Stimulated activated CD4-positive, alpha-beta T cell treated with anti-CD3 and anti-CD28 coated beads, Interleukin-2, amount 100 ng/mL, for 4 hours (primary cell): ENCODE measurements around the gene HGS.

Experiments
- DNase-seq: peaks from one replicate; pipeline ENCODE4 v3.0.0-alpha.2; 2020; ENCODE audit warnings: low read depth

Gene HGS

DNA sequence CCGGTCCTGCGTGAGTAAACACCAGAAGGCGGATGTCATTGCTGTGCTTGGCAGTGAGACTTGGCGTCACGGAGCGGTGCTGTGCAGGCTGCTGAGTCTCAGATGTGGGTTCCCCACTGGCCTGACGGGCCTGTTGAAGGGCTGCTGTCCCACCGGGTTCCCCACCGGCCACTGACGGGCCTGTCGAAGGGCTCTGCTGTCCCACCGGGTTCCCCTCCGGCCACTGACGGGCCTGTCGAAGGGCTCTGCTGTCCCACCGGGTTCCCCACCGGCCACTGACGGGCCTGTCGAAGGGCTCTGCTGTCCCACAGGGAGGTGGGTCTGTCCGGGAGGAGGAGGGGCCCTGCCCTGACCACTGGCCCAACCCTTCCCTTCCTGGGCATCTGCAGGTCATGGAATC lies 2.8 kb downstream of the HGS start:
- no peak for DNase-seq

DNA sequence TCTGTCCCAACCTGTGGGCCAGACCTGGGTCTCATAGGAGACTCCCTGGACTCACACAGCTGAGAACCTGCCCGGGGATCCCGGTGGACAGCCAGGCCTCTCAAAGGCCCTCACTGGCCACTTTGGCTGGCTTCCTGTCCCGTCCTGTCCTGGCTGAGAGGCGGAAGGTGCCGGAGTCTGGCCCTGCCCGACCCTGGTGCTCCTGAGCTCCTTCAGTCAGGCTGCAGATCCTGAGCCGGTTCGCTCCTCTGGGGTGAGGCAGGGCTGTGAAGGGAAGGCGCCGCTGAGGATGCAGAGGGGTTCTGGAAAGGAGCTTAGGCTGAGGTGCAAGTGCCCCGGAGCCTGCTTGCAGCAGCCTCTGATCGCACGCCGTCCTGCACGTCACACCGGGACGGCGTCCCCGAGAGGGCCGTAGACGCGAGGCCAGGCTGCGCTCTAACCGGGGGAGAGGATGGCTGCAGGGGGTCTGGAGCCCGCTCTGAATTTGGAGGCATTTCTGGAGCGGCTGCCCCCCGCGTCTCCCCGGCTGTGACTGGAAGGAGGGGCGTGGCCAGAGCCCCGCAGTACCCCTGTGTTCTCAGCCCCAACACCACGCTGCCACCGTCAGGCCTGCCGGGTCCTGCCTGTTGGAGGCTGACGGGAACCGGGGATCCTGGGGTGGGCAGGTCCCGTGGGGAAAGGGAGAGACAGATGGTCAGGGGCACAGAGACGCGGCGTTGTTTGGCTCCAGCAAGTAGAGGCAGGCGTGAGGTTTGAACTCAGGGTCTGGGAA lies 4.1 kb downstream of the HGS start:
- DNase-seq, result no peak

DNA sequence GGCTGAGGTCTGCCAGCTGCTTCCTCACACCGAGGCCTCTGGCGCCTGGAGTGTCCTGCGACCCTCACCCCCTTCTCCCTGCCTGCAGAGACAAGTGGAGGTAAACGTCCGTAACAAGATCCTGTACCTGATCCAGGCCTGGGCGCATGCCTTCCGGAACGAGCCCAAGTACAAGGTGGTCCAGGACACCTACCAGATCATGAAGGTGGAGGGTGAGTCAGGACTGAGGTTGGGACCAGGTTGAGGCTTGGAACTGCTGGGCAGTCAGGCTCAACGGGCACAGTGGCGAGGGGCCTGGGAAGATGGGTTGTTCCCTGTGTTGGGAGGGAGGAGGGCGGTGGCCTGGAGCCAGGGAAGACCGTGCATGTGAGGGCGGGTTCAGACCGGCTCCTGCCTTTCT lies 4.8 kb downstream of the HGS start:
- DNase-seq, result no peak

DNA sequence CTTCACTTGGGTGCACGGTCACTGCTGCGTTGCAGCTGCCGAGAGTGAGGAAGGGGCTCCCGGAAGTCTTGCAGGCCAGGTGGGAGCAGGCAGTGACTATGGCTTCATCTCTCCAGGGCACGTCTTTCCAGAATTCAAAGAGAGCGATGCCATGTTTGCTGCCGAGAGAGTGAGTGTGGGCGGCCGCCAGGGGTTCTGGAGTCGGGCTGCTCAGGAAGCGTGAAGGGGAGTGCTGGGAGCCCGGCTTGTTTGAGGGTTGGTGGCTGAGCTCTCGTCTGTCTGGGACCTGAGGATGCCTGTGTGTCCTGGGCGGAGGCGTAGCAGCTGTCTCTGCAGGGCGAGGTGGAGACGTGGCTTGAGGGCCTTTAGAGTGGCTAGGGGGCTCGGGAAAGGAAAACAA lies 6.3 kb downstream of the HGS start:
- no peak for DNase-seq

DNA sequence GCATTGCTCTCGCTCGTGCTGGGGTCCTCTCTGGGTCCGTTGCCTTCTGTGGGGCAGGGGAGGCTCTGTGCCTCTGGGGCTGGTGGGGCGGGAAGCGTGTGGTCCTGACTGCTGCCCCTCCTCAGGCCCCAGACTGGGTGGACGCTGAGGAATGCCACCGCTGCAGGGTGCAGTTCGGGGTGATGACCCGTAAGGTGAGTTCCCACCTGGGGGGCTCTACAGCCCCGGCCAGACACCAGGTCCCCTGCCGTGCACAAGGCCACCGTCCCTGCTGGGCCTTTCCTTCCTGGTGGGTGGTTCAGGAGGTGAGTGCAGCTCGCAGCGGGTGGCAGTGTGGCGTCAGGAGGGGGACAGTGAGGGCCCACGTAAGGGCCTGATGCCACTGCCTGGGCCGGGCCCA lies 6.7 kb downstream of the HGS start:
- DNase-seq, result no peak

DNA sequence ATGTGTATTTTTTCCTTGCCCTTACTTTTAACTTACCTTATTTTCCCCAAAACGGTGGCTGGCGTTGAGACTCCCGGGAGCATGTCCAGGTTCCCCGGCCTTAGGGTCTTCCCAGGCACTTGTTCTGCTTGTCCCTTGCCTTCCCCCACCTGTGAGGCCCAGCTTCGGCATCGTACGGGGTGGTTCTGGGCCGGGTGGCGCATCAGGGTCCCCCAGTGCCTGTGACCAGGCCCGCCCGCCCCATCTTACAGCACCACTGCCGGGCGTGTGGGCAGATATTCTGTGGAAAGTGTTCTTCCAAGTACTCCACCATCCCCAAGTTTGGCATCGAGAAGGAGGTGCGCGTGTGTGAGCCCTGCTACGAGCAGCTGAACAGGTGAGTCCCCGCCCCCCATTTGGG lies 7.4 kb downstream of the HGS start:
- DNase-seq, result no peak

DNA sequence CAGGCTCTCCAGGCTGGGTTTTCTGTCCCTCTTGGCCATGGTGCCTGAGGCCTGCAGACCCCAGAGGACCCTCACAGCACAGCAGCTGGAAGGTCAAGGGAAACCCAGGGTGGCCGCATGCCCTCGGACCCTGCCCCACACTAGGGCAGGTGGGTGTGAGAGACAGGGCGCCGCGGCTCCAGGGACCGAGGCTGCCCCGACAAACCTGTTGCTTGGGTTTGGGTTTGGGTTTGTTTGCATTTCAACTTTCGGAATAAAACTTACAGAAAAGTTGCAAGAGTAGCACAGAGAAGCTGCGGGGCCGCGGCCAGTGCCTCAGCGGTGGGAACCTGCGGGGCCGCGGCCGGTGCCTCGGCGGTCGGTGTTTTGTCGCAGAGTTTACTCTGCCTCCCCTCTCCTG lies 7.8 kb downstream of the HGS start:
- no peak for DNase-seq

DNA sequence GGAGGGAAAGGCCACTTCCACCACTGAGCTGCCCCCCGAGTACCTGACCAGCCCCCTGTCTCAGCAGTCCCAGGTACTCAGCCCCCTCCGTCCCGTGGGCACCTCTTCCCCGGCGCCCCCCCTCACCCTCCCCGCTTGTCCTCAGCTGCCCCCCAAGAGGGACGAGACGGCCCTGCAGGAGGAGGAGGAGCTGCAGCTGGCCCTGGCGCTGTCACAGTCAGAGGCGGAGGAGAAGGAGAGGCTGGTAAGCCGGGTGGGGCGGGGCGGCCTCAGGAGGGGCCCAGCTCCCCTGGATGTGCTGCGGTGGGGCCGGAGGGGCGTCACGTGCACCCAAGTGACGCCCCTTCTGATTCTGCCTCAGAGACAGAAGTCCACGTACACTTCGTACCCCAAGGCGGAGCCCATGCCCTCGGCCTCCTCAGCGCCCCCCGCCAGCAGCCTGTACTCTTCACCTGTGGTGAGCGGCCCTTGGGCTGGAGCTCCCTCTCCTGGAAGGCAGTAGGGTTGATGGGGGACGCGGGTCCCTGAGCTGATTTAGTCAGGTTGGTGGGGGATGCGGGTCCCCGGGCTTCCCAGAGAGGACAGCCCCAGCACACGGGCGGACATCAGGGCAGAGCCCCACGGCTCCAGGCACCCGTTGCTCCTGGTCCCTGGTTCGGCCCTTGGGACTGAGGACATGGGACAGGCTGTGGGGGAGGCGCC lies 9.8 kb downstream of the HGS start:
- no peak for DNase-seq

DNA sequence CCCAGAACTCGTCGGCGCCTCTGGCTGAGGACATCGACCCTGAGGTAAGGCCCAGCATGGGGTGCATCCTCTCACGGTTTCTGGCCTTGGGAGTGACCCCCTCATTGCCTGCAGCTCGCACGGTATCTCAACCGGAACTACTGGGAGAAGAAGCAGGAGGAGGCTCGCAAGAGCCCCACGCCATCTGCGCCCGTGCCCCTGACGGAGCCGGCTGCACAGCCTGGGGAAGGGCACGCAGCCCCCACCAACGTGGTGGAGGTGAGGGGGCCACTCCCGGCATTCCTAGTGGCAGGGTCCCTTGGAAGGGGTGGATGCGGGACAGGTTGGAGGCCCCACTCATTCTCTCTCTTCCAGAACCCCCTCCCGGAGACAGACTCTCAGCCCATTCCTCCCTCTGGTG lies 11.0 kb downstream of the HGS start:
- no peak for DNase-seq

DNA sequence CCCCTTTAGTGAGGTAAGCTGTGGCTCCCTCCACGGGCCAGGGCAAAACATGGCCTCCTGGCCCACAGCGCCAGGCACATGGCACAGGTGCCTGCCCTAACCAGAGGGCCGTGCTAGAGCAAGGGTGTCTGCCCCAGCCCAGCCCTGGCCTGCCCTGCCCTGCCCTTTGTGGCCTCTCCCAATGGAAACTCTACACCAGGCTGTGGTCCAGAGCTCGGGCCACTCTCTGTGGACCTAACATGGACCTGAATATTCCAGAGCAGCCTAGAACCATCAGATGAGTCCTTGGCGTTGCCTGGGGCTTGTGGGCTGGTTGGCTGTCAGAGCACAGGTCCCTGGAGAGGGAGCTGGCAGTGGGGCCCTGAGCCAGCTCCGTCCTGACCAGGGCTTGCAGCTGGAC lies 11.4 kb downstream of the HGS start:
- DNase-seq, result no peak

DNA sequence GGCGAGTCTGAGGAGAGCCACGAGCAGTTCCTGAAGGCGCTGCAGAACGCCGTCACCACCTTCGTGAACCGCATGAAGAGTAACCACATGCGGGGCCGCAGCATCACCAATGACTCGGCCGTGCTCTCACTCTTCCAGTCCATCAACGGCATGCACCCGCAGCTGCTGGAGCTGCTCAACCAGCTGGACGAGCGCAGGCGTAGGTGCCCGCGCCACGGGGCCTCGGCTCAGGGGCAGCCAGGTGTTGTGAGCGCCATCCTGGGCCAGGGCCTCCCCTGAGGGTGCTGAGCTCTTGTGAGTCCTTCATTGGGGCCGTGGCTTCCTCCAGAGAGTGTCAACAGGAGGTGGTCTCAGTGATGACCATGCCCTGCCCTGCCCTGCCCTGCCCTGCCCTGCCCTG lies 12.0 kb downstream of the HGS start:
- DNase-seq, result no peak

DNA sequence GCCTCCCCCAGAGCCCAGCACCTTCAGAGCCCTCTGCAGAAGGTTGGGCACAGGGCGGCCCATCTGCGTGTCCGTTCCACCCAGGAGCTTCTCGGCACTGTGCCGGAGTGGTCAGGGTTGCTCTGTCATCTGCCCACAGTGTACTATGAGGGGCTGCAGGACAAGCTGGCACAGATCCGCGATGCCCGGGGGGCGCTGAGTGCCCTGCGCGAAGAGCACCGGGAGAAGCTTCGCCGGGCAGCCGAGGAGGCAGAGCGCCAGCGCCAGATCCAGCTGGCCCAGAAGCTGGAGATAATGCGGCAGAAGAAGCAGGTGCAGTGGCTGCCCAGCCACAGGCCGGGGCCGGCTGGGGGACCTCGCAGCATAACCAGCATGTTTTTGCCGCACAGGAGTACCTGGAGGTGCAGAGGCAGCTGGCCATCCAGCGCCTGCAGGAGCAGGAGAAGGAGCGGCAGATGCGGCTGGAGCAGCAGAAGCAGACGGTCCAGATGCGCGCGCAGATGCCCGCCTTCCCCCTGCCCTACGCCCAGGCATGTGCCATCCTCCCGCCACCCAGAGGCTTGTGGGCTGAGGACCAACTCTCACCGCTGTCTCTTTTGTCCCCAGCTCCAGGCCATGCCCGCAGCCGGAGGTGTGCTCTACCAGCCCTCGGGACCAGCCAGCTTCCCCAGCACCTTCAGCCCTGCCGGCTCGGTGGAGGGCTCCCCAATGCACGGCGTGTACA lies 12.6 kb downstream of the HGS start:
- no peak for DNase-seq

DNA sequence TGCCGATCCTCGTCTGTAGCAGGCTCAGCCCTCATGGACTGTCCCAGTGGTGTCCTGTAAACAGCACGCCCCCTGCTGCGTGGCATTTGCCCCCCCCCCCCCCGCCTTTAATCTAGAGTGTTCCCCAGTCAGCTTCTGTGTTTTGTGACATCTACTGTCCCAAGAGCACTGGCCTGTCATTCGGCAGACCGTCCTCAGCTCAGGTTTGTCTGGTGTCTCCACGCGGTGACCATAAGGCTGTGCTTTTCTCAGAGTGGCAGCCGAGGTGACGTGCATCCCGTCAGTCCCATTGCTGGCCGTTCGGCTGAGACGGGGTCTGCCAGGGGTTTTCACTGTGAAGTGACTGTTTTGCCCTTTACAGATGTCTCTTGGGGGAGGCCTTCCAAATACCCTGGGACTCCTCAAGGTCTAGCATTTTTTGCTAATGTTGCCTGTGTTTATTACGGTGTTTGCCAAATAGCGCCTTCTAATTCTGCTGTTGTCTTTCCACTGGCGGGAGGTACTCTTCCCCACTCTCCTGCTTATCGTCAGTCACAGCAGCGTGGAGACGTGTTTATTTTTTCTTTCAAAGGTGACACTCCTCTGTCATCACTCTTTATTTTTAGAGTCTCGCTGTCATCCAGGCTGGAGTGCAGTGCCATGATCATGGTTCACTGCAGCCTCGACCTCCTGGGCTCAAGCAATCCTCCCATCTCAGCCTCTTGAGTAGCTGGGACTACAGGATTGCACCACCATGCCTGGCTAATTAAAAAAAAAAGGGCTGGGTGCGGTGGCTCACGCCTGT lies 13.6 kb downstream of the HGS start:
- no peak for DNase-seq

DNA sequence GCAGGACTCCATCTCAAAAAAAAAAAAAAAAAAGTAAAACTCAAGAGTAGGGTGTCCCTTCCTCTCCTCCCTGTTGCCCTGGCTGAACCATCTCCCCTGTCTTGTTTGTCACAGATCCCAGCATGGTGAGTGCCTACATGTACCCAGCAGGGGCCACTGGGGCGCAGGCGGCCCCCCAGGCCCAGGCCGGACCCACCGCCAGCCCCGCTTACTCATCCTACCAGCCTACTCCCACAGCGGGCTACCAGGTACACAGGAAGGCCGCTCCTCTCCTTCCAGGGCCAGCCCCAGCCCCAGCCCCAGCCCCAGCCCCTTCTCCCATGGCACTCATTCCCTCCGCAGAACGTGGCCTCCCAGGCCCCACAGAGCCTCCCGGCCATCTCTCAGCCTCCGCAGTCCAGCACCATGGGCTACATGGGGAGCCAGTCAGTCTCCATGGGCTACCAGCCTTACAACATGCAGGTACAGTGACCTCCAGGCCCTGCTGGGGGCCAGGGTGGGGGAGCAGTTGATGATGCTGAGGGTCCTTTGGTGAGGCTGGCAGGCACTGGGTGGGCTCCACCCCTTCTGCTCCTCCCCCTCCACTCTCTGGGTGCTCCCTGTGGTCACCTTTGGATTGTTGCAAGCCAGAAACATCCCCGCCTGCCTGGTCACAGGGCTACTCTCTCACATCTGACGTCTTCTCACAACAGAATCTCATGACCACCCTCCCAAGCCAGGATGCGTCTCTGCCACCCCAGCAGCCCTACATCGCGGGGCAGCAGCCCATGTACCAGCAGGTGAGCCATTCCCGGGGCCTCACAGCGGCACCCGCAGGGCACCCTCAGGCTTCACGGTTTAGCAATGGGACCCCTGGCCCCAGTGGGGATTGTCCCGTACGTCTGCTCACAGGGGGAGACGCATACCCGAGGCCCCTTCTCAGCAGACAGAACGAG lies 16.8 kb downstream of the HGS start:
- DNase-seq, result no peak

DNA sequence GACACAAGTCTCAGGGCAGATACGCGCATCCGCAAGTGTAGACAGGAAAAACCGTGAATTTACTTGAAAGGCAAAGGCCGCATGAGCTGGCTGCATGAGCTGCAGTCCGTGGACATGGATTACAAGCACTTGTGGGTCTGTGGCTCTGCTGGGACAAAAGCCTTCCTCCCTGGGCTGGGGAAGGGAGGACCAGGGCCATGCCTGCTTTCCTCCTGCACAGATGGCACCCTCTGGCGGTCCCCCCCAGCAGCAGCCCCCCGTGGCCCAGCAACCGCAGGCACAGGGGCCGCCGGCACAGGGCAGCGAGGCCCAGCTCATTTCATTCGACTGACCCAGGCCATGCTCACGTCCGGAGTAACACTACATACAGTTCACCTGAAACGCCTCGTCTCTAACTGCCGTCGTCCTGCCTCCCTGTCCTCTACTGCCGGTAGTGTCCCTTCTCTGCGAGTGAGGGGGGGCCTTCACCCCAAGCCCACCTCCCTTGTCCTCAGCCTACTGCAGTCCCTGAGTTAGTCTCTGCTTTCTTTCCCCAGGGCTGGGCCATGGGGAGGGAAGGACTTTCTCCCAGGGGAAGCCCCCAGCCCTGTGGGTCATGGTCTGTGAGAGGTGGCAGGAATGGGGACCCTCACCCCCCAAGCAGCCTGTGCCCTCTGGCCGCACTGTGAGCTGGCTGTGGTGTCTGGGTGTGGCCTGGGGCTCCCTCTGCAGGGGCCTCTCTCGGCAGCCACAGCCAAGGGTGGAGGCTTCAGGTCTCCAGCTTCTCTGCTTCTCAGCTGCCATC lies 17.7 kb downstream of the HGS start:
- DNase-seq, result no peak

DNA sequence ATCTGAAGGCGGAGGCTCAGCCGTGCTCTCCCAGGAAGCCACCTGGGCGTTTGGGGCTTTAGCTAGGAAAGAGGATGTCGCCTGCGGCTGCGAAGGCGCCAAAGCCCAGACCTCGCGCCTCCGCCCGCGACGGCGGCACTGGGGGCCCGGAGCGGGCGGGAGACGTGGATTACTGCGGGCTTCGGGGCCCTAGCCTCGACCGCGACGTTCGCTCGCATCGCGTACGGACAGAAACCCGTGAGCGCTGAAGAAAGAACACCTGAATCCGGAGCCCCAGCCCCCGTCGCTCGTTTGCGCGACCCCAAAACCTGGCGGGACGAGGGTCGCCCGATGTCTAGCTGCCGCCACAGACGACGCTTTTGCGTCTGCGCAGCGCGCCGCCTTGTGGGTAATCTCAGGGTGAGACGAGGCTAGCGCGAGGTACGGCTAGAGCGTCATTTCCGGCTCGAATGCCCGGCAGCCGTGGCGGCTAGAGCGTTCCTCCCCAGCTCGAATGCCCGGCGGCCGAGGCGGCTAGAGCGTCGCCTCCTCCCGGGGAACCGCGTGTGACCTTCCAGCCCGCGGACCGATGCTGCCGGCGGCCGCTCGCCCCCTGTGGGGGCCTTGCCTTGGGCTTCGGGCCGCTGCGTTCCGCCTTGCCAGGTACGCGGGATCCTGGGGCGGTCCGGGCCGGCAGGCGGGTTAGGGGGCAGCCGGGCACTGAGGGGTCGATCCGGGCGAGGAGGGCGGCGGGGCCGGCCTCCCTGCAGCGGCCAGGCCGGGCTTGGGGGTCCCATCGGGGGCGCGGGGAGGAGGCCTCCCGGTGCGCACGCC lies 19.3 kb downstream of the HGS start, which contains the start of gene MRPL12:
Gene MRPL12 (plus strand): TSS at position 434 of the 813 bp plus-strand sequence. CDS start 135 bp downstream, at position 569.
- DNase-seq, result peak; percentile 82

DNA sequence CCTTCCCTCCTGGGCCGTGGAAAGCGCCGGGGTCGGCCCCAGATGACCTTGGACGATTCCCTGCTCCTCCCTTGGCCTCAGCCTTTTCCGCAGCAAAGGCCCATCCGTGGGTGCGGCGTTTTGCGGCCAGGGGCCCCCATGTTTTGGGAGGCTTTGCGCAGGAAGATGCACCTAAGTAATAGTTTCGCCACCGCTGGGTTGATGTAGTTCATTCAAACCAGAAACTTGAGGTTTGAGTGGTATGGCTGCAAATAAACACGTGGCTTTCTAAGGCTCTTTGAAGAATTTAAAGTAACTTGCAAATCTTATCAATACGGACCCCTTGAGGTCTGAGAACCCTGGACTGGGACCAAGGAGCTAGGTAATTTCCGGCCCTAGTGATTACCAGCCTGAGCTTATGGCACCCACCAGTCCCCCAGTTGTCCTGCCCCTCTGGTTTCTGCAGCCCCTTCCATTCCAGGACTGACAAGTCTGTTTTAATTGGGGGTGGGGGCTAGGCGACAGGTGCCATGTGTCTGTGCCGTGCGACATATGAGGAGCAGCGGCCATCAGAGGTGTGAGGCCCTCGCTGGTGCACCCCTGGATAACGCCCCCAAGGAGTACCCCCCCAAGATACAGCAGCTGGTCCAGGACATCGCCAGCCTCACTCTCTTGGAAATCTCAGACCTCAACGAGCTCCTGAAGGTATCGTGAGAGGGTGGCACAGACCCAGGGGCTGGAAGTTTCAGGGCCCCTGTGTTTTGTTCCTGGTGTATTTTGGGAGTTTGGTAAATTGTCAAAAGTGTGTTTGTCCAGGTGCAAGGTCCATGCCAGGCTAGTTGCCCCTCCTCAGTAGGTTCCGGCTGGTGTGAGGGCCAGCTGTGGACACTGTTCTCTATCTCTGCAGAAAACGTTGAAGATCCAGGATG lies 20.2 kb downstream of the HGS start:
- no peak for DNase-seq

DNA sequence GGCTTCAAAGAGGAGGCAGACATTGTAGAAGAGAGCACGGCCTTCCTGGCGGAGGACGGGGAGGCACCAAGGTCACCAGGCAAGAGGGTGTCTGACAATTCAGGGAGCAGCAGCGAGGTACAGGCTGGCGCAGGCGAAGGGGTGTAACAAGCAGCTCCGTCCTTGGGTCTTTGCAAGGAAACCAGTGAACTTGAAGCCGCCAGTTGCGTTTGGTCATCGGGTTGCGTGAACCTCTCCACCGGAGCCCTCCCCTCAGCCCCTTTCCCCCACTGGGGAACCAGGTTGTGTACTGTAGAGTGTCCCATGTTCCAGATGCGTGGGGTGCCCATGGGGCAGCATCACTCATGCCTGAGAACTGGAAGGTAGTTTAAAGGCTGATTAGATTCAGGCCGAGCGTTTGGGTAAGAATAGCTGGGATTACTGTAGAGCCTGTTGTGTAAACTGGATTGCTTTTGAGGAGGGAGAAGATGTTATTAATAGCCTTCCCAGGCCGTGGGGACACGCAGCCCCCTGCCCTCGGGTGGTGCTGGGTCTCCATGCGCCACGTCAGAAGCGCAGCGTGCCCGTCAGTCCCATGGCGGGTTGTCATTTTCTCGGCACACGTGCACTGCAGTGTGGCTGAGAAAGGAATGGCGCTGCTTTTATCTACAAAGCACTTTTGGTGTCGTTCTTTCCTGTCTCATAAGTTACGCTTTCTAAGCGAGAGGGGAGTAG lies 21.9 kb downstream of the HGS start:
- DNase-seq, result no peak
